Middle frontal gyrus (tissue), 1 donor: Measurements from ENCODE around the gene PTPRN2.

Experiments used
- DNase-seq: peaks from one replicate; pipeline ENCODE4 v3.0.0-alpha.2; 2015; ENCODE audit warnings: low spot score; ENCODE audit errors: extremely low spot score

Gene PTPRN2

DNA sequence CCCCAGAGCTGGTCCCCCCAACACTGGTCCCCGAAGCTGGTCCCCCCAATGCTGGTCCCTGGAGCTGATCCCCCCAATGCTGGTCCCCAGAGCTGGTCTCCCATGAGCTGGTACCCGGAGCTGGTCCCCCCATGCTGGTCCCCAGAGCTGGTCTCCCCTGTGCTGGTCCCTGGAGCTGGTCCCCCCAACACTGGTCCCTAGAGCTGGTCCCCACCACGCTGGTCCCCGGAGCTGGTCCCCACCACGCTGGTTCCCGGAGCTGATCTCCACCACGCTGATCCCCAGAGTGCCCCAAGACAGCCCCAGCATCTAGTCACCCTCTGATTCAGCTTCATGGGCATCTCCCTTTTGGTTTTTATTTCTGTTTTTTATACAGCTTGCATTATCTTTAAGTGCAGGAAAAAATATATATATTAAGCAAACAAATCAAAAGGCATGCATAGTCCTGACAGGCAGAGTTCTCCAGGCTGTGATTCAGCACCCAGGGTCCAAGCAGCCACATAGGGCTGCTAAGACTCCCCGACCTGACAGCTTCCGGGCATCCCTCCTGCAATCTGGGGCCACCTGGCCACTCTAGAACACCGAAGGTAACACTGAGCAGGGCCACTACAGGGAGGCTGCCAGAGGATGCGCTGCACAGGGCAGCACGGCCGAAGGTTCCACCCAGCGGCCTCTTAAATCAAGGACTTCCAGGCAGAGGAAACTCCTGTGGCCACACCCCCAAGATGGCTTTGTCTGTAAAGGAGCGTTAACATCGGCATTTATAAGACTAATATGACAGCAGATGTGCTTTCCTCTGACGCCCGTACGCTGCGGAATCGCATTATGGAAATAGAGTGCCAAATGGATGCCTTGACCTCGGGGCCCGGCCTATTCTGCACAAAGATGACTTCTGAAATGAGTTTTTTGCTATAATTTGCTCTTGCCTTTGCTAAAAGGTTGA, 215.0 kb downstream of the PTPRN2 start:
- no peak for DNase-seq

DNA sequence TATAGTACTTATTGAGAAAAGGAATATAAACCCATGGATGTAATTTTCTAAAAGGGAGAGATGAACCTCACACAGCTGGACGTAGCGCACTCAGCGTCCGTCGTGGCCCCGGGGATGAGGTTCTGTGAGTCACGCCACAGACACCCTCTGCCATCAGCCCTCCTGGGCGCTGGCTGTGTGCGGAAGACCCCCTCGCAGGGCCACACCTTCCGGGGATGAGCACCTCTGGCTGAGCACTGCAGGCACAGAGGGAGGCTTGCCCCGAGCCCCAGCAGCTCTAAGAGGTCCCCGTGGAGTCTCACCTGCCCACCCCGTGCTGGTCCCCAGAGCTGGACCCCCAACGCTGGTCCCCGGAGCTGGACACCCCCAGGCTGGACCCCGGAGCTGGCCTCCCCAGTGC, 215.8 kb downstream of the PTPRN2 start:
- no peak for DNase-seq

DNA sequence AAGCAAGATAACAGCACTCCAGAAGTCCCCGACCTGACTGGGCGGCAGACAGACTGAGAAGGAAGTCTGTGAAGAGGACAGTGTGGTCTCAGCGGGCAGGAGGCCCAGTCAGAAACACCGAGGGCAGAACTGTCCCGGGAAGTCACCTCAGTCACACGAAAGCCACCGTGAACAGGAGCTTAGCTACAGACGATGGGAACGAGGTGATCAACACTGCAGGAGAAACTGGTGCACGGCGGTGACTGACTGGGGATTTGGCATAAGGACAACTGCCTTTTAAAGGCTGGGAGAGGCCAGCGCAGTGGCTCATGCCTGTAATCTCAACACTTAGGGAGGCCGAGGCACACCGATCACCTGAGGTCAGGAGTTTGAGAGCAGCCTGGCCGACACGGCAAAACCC, 217.8 kb downstream of the PTPRN2 start:
- no peak for DNase-seq

DNA sequence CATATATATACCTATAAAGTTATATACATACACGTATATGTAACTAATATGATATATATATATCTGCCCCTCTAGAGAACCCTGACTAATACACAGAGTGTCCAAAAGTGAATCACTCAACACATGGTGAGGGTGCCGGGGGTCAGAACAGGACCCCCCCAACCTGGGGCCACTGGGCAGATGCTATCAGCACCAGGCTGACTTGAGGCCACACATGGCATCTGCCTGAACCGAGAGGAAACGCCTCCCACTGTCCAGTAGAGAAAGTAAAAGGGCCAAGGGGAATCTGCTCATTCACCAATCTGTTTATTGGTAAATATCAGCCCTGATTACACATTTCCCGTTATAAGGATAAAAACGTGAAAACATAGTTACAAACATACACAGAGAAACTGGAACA, 218.3 kb downstream of the PTPRN2 start:
- no peak for DNase-seq

DNA sequence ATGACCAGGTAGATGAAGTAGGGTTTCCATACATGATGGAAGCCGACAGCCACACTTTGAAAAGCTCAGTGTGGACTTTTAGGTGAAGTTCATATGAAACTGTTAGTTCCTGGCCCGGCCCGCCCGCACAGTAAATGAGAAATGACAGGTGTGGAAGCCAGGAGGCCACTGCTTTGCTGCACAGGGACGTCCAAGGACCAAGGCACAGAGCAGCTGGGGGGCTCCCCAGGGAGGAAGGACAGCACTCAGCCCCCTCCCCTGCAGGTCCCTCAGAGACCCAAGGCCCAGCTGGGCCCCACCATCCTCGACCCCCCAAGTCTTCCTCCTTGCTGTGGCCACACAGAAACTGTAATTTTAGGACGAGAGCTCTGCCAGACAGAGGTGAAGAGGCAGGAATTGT, 219.2 kb downstream of the PTPRN2 start:
- no peak for DNase-seq

DNA sequence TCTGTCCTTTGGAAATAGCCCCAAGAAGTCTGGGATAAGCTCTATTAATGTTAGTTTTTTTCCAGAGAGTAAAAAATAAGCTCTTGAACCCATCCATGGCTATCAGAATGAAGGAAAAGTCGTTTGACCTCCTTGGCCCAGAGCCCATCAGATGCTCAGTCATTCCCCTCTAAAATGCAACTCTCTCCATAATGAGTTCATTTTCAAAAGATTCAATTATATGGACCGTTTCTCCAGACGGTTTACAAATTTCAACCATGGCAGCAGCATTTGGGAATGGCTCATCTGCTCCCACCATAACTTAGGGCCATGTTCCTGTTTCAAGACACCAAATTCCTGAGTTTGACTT, 220.0 kb downstream of the PTPRN2 start:
- no peak for DNase-seq

DNA sequence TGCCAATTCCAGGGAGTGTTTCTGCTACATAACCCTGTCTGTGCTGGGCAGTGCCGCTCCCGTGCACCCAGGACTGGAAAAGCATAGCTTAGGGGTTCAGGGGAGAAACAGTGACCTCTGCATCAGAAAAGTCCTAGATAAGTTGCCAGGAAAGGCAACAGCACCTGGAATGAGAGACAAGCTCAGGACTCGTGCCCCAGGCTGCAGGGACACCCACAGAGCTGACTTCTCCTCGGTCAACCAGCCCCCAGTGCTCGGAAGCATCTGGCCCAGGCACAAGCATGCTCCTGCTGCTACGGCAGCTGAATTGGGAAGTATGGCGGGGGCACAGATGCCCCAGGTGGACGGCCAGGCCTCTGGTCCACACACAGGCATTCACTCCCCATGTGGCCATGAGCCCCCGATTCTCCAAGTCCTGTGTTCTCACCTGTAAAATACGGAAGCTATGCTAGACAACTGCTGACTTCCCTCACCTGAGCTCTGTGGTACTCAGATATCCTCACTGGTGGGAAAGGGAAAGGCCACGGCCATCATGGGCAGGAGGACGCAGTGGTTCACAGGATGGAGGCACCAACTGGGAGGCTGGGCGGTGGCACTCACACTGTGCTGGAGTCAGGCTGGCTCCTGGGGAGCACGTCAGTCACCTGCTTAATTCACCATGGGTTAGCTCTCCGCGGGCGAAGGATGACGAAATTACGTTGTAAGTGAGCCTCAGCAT, 220.5 kb downstream of the PTPRN2 start:
- no peak for DNase-seq

DNA sequence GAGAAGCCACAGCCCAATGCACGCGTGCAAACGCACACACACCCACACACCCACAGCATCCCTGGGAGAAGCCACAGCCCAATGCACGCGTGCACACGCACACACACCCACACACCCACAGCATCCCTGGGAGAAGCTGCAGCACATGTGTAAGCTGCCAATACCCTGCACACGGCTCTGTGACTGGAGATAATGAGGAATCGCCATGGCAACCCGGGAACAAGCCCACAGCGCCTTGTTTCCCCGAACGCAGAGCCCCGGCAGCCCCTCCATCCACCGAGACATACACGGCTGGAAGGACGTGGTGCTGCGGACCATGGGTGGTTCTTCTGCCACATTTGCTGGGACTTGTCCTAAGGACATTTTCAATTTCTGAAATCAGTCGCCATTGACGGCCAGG, 221.3 kb downstream of the PTPRN2 start:
- no peak for DNase-seq

DNA sequence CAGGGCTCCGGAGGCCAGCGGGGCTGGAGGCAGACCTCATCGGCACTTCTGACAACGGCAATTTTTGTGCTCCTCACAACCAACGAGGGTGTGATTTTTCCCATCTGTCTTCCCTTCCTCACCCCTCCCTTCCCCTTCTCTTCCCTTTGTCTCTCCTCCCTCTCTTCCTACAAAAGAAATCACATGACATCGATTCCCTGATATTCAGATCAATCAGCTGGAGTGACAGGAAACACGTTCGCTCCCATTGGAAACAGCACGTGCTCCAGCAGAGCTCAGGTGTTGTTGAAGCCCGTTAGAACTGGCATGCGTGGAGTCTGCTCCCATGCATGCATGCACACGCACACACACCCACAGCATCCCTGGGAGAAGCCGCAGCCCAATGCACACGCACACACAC, 222.4 kb downstream of the PTPRN2 start:
- no peak for DNase-seq

DNA sequence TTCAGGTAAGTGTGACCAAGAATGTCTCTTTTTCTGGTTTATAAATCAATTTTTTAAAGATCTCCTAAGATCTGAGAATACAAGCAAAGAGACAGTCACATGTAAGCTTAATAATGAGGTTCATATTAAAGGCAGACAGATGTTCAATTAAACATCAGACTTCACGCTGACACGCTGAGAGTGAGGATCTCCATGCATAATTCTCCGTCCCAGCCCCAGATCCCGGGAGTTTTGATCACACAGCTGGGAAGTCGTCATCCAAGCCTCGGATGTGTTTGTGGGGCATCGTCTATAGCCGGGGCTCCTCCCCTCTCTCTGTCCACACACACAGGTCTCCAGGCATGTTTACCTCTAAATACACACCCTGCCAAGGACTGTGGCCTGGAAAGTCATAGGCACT, 223.2 kb downstream of the PTPRN2 start:
- DNase-seq: no peak

DNA sequence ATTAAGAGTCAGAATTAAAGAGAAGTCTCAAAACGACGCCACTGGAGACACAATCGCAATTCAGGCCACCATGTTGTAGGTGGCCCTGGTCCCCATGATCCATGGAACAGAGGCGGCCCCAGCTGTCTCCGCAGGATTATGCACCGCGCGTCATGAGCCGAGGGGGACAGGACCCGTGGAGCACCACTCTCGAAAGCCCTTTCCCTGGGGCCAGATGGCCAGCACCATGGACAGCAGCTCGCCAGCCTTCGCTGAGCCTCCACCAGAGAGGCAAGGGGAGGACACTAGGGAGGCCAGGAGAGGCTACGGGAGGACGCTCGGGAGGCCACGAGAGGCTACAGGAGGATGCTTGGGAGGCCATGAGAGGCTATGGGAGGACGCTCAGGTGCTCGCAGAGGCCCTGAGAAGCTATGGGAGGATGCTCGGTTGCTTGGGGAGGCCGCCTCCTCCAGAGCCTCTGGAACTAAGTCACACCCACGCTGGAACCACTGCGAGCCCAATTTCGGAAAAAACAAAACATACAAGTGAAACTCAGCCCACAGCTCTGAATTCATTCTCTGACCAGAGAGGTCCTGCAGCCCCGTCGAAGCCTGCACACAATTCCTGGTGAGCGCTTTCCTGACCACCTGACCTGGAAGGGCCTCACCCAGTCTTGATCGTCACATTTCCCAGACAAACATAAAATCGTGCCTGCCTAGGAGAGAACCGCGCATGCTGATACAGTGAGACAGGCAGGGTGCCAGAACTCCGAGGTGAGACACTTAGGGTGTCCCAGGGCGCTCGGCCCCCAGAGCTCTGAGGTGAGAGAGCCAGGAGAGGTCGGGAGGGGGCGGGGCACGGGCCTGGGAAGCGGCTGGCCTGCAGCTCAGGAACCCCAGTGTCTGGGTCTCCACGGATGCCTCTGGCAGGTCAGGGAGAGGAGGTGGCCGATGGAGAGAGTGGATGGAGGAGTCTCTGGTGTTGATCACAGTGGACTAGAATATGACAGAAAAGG, 224.4 kb downstream of the PTPRN2 start:
- DNase-seq: no peak

DNA sequence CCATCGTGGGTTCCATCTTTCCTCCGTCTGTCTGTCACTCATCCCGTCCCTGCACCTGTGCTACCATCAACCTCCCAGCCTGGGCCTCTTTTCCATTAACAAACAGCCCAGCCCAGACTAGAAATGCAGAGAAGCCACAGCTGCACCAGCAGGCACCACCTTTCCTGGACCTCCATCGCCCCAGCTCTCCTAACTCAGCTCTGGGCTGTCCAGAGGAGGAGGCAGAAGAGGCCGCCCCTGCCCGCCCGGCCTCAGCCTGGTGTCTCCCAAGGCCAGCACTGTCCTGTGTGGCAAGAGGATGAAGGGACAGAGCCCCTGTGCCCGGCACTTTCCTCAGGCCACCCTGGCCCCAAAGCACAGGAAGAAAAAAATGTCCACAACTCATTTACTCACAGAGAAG, 225.6 kb downstream of the PTPRN2 start:
- no peak for DNase-seq

DNA sequence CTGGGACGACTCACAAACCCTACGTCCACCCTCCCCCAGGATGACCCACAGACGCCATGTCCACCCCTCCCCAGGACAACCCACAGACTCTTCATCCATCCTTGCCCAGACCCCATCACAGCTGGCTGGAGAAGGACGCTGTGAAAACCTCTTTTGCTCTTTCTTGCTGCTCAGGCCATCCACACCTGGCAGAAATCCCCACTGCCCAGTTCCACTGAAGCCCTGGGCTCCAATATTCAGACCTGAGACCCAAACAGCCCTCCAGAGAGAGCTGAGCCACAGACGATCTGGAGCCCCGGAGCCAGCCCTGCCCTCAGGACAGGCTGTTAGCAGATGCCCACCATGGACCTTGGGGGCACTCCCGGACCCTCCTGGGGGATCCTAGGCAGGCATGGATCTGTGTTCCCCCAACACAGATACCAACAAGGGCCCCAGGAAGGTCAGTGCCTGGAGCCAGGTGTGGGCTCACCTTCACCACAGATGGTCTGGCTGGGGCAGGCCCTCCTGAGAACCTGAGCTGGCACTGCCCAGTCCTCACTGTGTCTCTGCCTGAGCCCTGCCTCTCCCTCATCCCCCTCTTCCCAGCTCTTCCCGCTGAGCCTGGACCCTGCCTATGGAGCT, 226.2 kb downstream of the PTPRN2 start:
- DNase-seq: no peak

DNA sequence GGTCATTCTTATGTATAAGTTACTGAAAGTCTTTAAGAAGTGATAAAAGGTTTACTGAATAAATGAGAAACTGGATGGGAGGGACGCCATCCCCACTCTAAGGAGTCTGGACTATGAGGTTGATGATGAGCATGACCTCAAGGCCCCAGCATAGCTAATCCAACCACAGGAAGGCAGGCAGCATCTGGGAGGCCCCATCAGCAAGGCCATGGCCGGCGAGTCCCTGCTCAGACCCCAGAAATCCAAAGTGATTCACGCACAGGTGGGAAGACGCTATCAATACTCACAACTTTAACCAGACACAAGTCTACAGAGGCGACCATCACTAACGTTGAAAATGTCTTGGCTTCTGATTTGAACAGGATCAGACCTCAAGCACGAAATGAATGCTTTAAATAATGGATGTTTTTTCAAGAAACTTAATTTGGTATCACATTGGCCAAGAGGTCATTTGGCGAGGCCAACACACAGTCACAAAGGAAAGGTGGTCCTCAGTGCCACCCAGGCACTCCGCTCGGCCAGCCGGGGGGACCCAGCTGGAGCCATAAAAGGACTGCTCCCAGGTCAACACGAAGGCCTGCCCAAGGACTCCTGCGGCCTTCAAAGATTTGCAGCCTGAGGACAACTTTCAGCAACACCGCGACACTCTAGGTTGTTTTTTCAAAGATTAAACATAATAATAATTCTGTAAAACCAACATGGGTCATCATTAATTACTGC, 228.5 kb downstream of the PTPRN2 start:
- DNase-seq: no peak

DNA sequence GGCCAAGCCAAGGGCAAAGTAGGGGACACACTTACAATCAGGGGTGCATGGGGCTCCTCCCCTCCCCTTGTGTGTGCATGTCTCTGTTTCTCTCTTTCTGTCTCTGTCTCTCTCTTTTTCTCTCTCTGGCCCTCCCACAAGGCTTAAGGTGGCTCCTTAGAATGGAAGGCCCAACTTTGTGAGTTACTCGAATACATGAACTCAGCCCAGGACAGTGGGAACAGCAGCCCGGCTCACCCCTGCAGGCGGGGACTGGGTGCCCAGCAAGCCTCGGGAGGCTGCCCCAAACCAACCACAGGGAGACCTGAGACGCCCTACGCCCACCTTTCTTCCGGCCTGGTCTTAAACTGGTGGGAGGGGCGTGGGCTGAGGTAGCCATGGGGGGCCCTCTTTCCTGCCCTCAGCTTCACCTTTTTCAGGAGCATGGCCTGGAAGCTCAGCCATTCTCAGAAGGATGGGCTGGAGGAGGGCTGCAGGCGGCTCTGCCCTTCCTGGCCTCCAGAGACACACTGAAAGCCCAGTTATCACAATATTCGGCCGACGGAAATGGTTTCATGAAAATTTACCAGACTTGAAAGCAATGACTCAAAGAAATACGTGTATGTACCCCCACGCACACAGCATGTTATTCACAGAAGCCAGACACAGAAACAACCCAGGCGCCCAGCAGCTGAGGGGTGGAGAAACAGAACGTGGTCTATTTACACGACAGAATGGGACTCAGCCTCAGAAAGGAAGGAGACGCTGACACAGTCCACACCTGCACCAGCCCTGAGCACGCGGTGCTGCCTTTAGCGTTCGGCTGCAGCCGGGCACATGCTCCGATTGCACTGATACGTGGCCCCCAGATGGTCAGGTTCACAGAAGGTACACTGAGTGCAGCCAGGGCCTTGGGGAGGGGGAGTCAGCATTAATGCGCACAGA, 229.5 kb downstream of the PTPRN2 start:
- no peak for DNase-seq

DNA sequence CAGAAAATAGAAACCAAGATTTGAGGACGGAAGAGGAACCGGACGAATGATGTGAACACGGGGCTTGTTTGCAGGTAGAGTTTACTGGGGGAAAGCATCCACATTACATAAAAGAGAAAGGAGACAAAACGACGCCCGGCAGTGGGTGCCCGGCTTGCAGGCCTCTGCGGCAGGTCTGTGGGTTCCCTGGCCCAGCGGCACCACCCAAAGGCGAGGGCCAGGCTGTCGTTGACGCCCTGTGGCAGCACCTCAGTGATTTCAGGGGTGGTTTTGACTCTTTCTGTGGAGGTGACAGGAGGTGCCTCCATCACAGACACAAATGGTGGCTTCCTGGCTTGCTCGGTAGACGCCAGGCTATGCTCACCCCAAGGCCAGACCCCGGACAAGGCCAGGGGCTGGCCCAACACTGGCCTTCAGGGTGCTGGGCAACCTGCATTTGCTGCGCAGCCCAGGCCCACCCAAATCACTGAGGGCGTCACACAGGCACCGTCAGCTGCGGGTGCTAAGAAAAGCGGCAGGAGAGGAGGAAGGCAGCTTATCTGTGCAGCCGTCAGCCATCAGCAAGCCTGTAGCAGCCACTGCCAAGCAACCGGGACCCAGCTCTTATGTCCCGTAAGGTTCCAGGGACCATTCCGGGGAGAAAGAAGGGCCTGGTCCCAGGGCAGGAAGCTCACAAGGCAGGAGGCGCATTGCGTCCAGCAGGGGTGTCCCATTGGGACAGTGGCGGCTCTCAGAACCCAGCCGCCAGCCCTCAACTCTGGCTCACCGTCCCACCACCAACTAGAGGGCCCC, 230.3 kb downstream of the PTPRN2 start:
- DNase-seq: no peak

DNA sequence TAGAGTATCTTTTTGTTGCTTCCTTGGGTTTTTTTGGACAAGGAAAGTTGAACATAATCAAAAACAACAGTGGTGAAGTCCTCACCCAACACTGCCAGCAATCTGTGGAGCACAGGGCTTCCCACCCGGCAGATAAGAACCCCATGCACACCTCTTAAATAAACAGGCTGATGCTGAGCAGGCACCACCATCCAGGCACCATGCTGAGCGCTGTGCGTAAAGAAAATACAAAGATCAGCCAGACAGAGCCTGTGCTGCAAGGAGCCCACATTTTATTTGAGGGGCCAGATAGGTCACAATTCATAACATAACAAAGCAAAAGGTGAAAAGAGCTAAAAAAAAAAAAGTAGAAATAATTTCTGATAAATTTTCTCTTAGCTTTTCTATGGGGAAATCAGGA, 231.2 kb downstream of the PTPRN2 start:
- DNase-seq: no peak

DNA sequence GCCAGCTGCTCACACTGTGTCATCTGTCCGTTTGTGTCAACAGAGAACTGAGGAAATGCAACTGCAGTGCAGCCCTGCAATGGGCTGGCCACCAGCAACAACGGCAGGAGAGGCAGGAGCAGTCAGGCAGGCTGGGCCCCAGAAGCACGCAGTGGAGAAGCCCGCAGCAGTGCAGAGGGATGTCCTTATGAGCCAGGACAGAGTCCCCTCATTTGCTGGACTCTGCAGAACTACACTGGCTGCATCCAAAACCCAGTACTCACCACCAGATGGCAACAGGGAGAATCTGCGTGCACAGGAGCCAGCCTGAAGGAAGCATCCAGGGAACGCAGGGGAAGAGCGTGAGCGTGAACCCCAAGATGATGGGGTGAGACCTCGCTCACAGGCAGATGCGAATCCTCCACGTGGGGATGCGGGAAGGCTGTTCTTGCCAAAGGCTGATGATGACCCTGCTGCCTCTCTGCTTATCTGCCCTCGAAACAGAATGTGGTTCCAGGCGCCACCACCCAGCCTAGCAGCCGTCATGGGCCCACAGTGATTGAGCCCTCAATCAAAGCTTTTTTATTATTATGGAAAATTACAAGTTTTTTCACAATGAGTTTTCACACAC, 232.1 kb downstream of the PTPRN2 start:
- DNase-seq: no peak
